ENCODE data around the gene LRGUK. TPM values are rescaled to one million over a fixed set of nuclear protein-coding genes. Genes with fewer than 3 reads are reported as not detected.

LRGUK gene
- total RNA-seq, 2 experiments from 2014 or later: 0.09 TPM; not detected in 1

DNA sequence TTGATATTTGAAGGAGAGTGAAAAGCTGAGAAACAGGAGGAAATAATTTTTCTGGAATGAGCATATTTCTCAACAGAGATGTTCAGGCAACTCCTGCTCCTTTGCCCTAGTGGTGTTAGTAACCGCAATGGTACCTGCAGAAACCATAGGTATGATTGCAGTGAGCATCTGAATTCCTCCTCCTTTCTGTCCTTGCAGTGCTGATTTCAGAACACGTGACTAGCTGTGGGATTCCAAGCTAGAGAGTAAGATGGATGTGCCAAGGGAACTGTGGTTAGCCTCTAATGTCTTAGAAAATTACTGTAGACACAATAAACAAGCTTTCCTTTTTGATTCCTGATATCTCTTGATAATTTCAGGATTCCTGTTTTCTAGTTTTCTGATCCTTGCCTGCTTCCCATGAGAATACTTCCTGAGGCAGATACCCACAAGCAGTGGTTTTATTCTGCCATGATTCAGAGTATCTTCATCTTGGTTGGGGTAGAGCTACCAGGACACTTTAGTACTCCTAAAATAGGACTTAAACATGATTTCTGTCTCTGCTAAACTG lies 27.5 kb downstream of the LRGUK start:
- POLR2A ChIA-PET: no interaction called here
- H3K36me3 Mint-ChIP-seq (ENCODE audit: low read depth): no peaks in the 10 kb centered on the region
- no peak overlapping the region for H3K27ac Mint-ChIP-seq
- ATAC-seq (no peak), DNase-seq (no peak)
- TF ChIP-seq CTCF (IDR thresholded peaks at IDR 0.05): no peak
- H3K27me3 Mint-ChIP-seq: no peaks in the 10 kb centered on the region
- intact Hi-C loops (cut with micrococcal nuclease): no loop called here
- H3K4me3 Mint-ChIP-seq: no peak overlapping the region
- CTCF ChIA-PET: interaction anchor here (0.5 to 1.3 kb wide), 3 partner anchors 14 to 203 kb away, joined by 3 to 7 read pairs (median 3); no protein-coding TSS in a partner anchor
- no peaks in the 10 kb centered on the region for H3K9me3 Mint-ChIP-seq
- H3K4me1 Mint-ChIP-seq (ENCODE audit: low read depth): no peaks in the 10 kb centered on the region

GRCh38 chr7:134155206-134155605 lies 28.1 kb downstream of the LRGUK start:
- no peak overlapping the region for H3K4me3 Mint-ChIP-seq
- ATAC-seq (no peak), DNase-seq (no peak)
- intact Hi-C loops (cut with micrococcal nuclease): no loop called here
- no peaks in the 10 kb centered on the region for H3K36me3 Mint-ChIP-seq (ENCODE audit: low read depth)
- no peak overlapping the region for H3K27ac Mint-ChIP-seq
- no peaks in the 10 kb centered on the region for H3K4me1 Mint-ChIP-seq (ENCODE audit: low read depth)
- POLR2A ChIA-PET: no interaction called here
- CTCF ChIA-PET: interaction anchor here (1.3 kb wide), 1 partner anchor 14 kb away, joined by 7 read pairs; no protein-coding TSS in a partner anchor
- no peaks in the 10 kb centered on the region for H3K27me3 Mint-ChIP-seq
- TF ChIP-seq CTCF (IDR thresholded peaks at IDR 0.05): no peak
- no peaks in the 10 kb centered on the region for H3K9me3 Mint-ChIP-seq

GRCh38 chr7:134155871-134156270 lies 28.7 kb downstream of the LRGUK start:
- H3K36me3 Mint-ChIP-seq (ENCODE audit: low read depth): no peaks in the 10 kb centered on the region
- DNase-seq (no peak), ATAC-seq (no peak)
- no peaks in the 10 kb centered on the region for H3K27me3 Mint-ChIP-seq
- TF ChIP-seq CTCF (IDR thresholded peaks at IDR 0.05): no peak
- H3K27ac Mint-ChIP-seq: no peak overlapping the region
- intact Hi-C loops (cut with micrococcal nuclease): no loop called here
- no peaks in the 10 kb centered on the region for H3K9me3 Mint-ChIP-seq
- ChIA-PET POLR2A (no interaction called here), CTCF (interaction anchor here (0.7 kb wide), 1 partner anchor 529 kb away, joined by 3 read pairs; no protein-coding TSS in a partner anchor)
- no peak overlapping the region for H3K4me3 Mint-ChIP-seq
- H3K4me1 Mint-ChIP-seq (ENCODE audit: low read depth): no peaks in the 10 kb centered on the region

DNA sequence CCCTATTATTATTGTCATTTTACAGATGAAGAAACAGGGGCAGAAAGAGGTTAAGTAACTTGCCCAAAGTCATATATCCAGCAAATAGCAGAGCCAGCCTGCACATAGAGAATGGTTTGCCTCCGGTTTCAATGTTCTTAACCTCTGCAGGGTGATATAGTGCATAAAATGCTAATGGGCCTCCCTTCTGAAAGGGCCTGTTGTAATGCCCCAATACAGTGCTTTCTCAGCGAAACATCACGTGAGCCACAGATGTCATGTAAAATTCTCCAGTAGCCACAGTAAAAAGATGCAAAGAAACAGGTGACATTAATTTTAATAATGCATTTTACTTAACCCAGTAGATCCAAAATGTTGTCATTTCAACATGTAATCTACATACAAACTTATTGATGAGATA lies 38.1 kb downstream of the LRGUK start:
- Mint-ChIP-seq H3K36me3 (ENCODE audit: low read depth) (no peaks in the 10 kb centered on the region), H3K4me3 (no peak overlapping the region), H3K9me3 (no peaks in the 10 kb centered on the region), H3K27ac (no peak overlapping the region), H3K27me3 (peaks cover 2% of the 10 kb centered on the region), H3K4me1 (ENCODE audit: low read depth) (no peaks in the 10 kb centered on the region)
- POLR2A ChIA-PET: no interaction called here
- CTCF ChIA-PET: no interaction called here
- ATAC-seq (no peak), DNase-seq (no peak)
- intact Hi-C loops (cut with micrococcal nuclease): no loop called here
- TF ChIP-seq CTCF (IDR thresholded peaks at IDR 0.05): no peak

DNA sequence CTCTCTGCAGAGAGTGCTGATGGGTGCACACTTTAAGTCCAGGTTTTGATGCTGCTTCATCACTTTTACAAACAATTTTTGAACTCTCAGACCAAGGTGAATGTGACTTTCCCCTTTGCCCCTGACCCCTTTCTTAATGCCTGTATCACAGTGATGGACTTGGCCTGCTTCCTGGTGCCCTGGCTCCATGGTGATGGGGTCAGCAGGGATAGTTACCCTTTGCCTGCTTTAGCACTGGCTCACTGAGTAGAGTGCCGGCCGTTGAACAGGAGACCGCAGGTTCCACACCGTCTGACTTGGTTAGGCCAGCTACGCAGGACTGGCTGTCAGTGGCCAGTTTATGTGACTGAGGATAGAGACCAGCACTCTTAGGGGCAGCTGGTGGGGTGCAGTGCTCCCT lies 40.1 kb downstream of the LRGUK start:
- no peak overlapping the region for H3K27ac Mint-ChIP-seq
- H3K9me3 Mint-ChIP-seq: no peaks in the 10 kb centered on the region
- no peak for ATAC-seq
- no peaks in the 10 kb centered on the region for H3K27me3 Mint-ChIP-seq
- DNase-seq: no peak
- no peak for TF ChIP-seq CTCF (IDR thresholded peaks at IDR 0.05)
- H3K4me1 Mint-ChIP-seq (ENCODE audit: low read depth): no peaks in the 10 kb centered on the region
- ChIA-PET POLR2A (no interaction called here), CTCF (no interaction called here)
- intact Hi-C loops (cut with micrococcal nuclease): no loop called here
- no peaks in the 10 kb centered on the region for H3K36me3 Mint-ChIP-seq (ENCODE audit: low read depth)
- H3K4me3 Mint-ChIP-seq: no peak overlapping the region
